SK-N-SH (cell line): ENCODE measurements around the gene RNF150.

Source experiments
- EP300 ChIP-seq, 2 experiments: IDR thresholded peaks; 2 replicates each; pipeline versions ENCODE4 v1.4.0 to v1.6.1; 2012; ENCODE audit warnings: borderline replicate concordance in 1 of 2, low read depth in 1 of 2, low read length in 1 of 2
- EZH2phosphoT487 ChIP-seq: fragments of 200-600 bp; sonication (generic); IDR thresholded peaks from 2 replicates; pipeline ENCODE4 v1.6.1; 2017; ENCODE audit warnings: low read depth, mixed run types, mild to moderate bottlenecking, antibody characterized with exemption, moderate library complexity, borderline replicate concordance
- FOXM1 ChIP-seq: IDR thresholded peaks from 2 replicates; pipeline ENCODE4 v1.4.0; 2012; ENCODE audit warnings: low read depth, mild to moderate bottlenecking
- MEF2A ChIP-seq: IDR thresholded peaks from 2 replicates; pipeline ENCODE4 v1.4.0; 2012; ENCODE audit warnings: low read depth, borderline replicate concordance
- POLR2AphosphoS5 ChIP-seq: IDR thresholded peaks from 2 replicates; pipeline ENCODE4 v1.6.1; 2012; ENCODE audit warnings: low read depth, low read length
- RFX5 ChIP-seq: IDR thresholded peaks from 2 replicates; pipeline ENCODE4 v1.6.1; 2012; ENCODE audit warnings: mild to moderate bottlenecking, improper control_type of control experiment, low read length
- SIN3A ChIP-seq: IDR thresholded peaks from 2 replicates; pipeline ENCODE4 v1.6.1; 2012; ENCODE audit warnings: low read depth, mild to moderate bottlenecking, low read length, moderate library complexity, borderline replicate concordance
- SMC3 ChIP-seq: IDR thresholded peaks from 2 replicates; pipeline ENCODE4 v1.6.1; 2012; ENCODE audit warnings: low read depth, low read length, improper control_type of control experiment
- TAF1 ChIP-seq: IDR thresholded peaks from 2 replicates; pipeline ENCODE4 v1.6.1; 2012; ENCODE audit warnings: low read depth, mild to moderate bottlenecking, low read length, moderate library complexity, borderline replicate concordance
- TCF12 ChIP-seq: IDR thresholded peaks from 2 replicates; pipeline ENCODE4 v1.4.0; 2012
- ZBTB33 ChIP-seq: IDR thresholded peaks from 2 replicates; pipeline ENCODE4 v1.4.0; 2012; ENCODE audit warnings: low read depth, borderline replicate concordance
- TF ChIP-seq, protein P1 (sequence below): fragments of 200-600 bp; sonication (generic); IDR thresholded peaks from 2 replicates; pipeline ENCODE4 v1.6.1; 2017; ENCODE audit warnings: antibody characterized with exemption, mild to moderate bottlenecking, moderate library complexity
- TF ChIP-seq, protein P2 (sequence below): IDR thresholded peaks from 2 replicates; pipeline ENCODE4 v1.4.0; 2012; ENCODE audit warnings: low read depth
- TF ChIP-seq, protein P3 (sequence below): IDR thresholded peaks from 2 replicates; pipeline ENCODE4; 2012

DNA sequence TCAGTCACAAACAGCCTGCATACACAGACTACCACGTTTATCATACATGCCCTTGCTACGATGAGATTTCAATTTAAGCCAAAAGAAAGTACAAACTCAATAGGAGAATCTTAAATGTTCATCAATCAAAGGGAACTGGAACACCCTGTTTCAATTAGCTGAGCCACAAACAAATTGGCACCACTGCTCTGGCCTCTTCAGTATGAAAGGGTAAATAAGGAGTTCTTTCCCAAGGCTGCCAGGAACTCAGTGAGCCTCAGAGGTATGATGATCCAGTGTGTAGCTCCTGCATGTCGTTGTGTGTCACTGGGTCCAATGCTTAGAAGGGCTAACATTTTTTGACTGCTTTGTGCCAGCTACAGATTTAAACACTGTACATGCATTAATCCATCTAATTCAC lies 5.4 kb downstream of the RNF150 start:
- TF ChIP-seq, protein P1, sequence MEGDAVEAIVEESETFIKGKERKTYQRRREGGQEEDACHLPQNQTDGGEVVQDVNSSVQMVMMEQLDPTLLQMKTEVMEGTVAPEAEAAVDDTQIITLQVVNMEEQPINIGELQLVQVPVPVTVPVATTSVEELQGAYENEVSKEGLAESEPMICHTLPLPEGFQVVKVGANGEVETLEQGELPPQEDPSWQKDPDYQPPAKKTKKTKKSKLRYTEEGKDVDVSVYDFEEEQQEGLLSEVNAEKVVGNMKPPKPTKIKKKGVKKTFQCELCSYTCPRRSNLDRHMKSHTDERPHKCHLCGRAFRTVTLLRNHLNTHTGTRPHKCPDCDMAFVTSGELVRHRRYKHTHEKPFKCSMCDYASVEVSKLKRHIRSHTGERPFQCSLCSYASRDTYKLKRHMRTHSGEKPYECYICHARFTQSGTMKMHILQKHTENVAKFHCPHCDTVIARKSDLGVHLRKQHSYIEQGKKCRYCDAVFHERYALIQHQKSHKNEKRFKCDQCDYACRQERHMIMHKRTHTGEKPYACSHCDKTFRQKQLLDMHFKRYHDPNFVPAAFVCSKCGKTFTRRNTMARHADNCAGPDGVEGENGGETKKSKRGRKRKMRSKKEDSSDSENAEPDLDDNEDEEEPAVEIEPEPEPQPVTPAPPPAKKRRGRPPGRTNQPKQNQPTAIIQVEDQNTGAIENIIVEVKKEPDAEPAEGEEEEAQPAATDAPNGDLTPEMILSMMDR = no peak
- TF ChIP-seq ZBTB33 (no peak), TAF1 (no peak), EP300 (IDR thresholded peaks at IDR 0.05; ENCODE audit: borderline replicate concordance in 1 of 2, low read depth in 1 of 2, low read length in 1 of 2) (no peak), EZH2phosphoT487 (no peak), RFX5 (no peak), FOXM1 (no peak), SMC3 (no peak), TCF12 (no peak), MEF2A (no peak), SIN3A (no peak), POLR2AphosphoS5 (no peak)
- TF ChIP-seq, protein P2, sequence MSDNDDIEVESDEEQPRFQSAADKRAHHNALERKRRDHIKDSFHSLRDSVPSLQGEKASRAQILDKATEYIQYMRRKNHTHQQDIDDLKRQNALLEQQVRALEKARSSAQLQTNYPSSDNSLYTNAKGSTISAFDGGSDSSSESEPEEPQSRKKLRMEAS = no peak
- TF ChIP-seq, protein P3, sequence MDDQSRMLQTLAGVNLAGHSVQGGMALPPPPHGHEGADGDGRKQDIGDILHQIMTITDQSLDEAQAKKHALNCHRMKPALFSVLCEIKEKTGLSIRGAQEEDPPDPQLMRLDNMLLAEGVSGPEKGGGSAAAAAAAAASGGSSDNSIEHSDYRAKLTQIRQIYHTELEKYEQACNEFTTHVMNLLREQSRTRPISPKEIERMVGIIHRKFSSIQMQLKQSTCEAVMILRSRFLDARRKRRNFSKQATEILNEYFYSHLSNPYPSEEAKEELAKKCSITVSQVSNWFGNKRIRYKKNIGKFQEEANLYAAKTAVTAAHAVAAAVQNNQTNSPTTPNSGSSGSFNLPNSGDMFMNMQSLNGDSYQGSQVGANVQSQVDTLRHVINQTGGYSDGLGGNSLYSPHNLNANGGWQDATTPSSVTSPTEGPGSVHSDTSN = no peak
